Liver (tissue), 3 donors: ENCODE data around the gene ZDHHC14.

Experiments
- GABPA ChIP-seq, 2 donors: IDR thresholded peaks in 1 of 2; conservative IDR thresholded peaks in 1 of 2; 2 replicates each; pipeline ENCODE4 v1.6.1; 2016; ENCODE audit warnings: antibody characterized with exemption in 2 of 2, mild to moderate bottlenecking in 1 of 2, moderate library complexity in 1 of 2
- JUND ChIP-seq, 2 donors: IDR thresholded peaks; 2 replicates each; pipeline ENCODE4 v1.6.1; 2016; ENCODE audit warnings: antibody characterized with exemption in 2 of 2
- NR2F2 ChIP-seq: IDR thresholded peaks from 2 replicates; pipeline ENCODE4 v1.6.1; 2016; ENCODE audit warnings: antibody characterized with exemption
- RAD21 ChIP-seq, 2 donors: IDR thresholded peaks; 2 replicates each; pipeline ENCODE4 v1.6.1; 2016; ENCODE audit warnings: antibody characterized with exemption in 2 of 2, mild to moderate bottlenecking in 2 of 2
- SP1 ChIP-seq: IDR thresholded peaks from 2 replicates; pipeline ENCODE4 v1.6.1; 2018; ENCODE audit warnings: antibody characterized with exemption, mild to moderate bottlenecking
- TF ChIP-seq, protein P1 (sequence below): fragments of 150-350 bp; IDR thresholded peaks from 2 replicates; pipeline ENCODE4 v1.5.1; 2017; ENCODE audit warnings: improper control_type of control experiment, low read depth, low read length; ENCODE audit not compliant: missing input control
- TF ChIP-seq, protein P2 (sequence below): IDR thresholded peaks from 2 replicates; pipeline ENCODE4 v1.6.1; 2016; ENCODE audit warnings: antibody characterized with exemption, mild to moderate bottlenecking
- TF ChIP-seq, protein P3 (sequence below): IDR thresholded peaks from 2 replicates; pipeline ENCODE4 v1.6.1; 2016; ENCODE audit warnings: antibody characterized with exemption
- TF ChIP-seq, protein P4 (sequence below): IDR thresholded peaks from 2 replicates; pipeline ENCODE4 v1.6.1; 2016; ENCODE audit warnings: antibody characterized with exemption
- TF ChIP-seq, protein P5 (sequence below): IDR thresholded peaks from 2 replicates; pipeline ENCODE4 v1.6.1; 2016; ENCODE audit warnings: antibody characterized with exemption
- donor health status: healthy.
- donor health status: healthy.

DNA sequence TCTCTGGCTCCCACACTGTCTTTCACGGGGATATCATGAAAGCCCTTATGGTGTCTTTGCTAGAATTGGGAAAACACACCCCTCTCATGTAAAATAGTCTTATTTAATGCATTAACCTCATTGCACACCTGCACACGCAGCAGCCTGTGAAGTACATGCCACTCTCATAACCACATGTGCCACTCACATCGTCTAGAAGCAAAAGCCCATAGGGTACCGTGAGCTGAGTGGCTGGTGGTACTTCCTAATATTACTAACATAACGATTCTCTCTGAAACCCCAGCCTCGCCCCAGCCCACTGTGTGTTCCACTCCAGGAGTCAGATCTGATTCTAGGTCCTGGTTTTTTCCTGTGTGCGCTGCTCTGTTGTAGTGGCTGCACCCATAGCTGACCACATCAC is 48.2 kb upstream of the ZDHHC14 start:
- TF ChIP-seq, protein P1, sequence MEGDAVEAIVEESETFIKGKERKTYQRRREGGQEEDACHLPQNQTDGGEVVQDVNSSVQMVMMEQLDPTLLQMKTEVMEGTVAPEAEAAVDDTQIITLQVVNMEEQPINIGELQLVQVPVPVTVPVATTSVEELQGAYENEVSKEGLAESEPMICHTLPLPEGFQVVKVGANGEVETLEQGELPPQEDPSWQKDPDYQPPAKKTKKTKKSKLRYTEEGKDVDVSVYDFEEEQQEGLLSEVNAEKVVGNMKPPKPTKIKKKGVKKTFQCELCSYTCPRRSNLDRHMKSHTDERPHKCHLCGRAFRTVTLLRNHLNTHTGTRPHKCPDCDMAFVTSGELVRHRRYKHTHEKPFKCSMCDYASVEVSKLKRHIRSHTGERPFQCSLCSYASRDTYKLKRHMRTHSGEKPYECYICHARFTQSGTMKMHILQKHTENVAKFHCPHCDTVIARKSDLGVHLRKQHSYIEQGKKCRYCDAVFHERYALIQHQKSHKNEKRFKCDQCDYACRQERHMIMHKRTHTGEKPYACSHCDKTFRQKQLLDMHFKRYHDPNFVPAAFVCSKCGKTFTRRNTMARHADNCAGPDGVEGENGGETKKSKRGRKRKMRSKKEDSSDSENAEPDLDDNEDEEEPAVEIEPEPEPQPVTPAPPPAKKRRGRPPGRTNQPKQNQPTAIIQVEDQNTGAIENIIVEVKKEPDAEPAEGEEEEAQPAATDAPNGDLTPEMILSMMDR = no peak
- no peak for TF ChIP-seq SP1
- no peak for TF ChIP-seq JUND (IDR thresholded peaks at IDR 0.05)
- TF ChIP-seq RAD21 (IDR thresholded peaks at IDR 0.05) = no peak
- TF ChIP-seq, protein P2, sequence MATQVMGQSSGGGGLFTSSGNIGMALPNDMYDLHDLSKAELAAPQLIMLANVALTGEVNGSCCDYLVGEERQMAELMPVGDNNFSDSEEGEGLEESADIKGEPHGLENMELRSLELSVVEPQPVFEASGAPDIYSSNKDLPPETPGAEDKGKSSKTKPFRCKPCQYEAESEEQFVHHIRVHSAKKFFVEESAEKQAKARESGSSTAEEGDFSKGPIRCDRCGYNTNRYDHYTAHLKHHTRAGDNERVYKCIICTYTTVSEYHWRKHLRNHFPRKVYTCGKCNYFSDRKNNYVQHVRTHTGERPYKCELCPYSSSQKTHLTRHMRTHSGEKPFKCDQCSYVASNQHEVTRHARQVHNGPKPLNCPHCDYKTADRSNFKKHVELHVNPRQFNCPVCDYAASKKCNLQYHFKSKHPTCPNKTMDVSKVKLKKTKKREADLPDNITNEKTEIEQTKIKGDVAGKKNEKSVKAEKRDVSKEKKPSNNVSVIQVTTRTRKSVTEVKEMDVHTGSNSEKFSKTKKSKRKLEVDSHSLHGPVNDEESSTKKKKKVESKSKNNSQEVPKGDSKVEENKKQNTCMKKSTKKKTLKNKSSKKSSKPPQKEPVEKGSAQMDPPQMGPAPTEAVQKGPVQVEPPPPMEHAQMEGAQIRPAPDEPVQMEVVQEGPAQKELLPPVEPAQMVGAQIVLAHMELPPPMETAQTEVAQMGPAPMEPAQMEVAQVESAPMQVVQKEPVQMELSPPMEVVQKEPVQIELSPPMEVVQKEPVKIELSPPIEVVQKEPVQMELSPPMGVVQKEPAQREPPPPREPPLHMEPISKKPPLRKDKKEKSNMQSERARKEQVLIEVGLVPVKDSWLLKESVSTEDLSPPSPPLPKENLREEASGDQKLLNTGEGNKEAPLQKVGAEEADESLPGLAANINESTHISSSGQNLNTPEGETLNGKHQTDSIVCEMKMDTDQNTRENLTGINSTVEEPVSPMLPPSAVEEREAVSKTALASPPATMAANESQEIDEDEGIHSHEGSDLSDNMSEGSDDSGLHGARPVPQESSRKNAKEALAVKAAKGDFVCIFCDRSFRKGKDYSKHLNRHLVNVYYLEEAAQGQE = no peak
- no peak for TF ChIP-seq GABPA (IDR thresholded peaks at IDR 0.05 in 1 of 2, conservative IDR thresholded peaks at IDR 0.05 in 1 of 2)
- no peak for TF ChIP-seq NR2F2
- TF ChIP-seq, protein P3, sequence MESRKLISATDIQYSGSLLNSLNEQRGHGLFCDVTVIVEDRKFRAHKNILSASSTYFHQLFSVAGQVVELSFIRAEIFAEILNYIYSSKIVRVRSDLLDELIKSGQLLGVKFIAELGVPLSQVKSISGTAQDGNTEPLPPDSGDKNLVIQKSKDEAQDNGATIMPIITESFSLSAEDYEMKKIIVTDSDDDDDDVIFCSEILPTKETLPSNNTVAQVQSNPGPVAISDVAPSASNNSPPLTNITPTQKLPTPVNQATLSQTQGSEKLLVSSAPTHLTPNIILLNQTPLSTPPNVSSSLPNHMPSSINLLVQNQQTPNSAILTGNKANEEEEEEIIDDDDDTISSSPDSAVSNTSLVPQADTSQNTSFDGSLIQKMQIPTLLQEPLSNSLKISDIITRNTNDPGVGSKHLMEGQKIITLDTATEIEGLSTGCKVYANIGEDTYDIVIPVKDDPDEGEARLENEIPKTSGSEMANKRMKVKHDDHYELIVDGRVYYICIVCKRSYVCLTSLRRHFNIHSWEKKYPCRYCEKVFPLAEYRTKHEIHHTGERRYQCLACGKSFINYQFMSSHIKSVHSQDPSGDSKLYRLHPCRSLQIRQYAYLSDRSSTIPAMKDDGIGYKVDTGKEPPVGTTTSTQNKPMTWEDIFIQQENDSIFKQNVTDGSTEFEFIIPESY = no peak
- TF ChIP-seq, protein P4, sequence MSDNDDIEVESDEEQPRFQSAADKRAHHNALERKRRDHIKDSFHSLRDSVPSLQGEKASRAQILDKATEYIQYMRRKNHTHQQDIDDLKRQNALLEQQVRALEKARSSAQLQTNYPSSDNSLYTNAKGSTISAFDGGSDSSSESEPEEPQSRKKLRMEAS = no peak
- TF ChIP-seq, protein P5, sequence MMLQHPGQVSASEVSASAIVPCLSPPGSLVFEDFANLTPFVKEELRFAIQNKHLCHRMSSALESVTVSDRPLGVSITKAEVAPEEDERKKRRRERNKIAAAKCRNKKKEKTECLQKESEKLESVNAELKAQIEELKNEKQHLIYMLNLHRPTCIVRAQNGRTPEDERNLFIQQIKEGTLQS = no peak
